NCI-H2029 (cell line): ENCODE measurements around the gene PARVG.

Experiments used
- DNase-seq: peaks from one replicate; lab custom pipeline; 2025; lab: John Stamatoyannopoulos, UW

The PARVG gene

GRCh38 chr22:44242946-44243724, 62.4 kb downstream of the PARVG start:
- no peak for DNase-seq

- DNase-seq = no peak
Observed at GRCh38 chr22:44243761-44244160, 63.0 kb downstream of the PARVG start.

GRCh38 chr22:44244265-44244822, 63.6 kb downstream of the PARVG start:
- DNase-seq = no peak

GRCh38 chr22:44245438-44245837, 64.7 kb downstream of the PARVG start:
- DNase-seq = no peak

- no peak for DNase-seq
Observed at GRCh38 chr22:44245867-44246266, 65.1 kb downstream of the PARVG start.

GRCh38 chr22:44246615-44247326, 66.0 kb downstream of the PARVG start:
- DNase-seq = no peak

GRCh38 chr22:44247346-44247745, 66.6 kb downstream of the PARVG start:
- no peak for DNase-seq

GRCh38 chr22:44247923-44248892, 67.5 kb downstream of the PARVG start:
- DNase-seq = no peak

GRCh38 chr22:44248926-44249325, 68.2 kb downstream of the PARVG start:
- DNase-seq = no peak

- no peak for DNase-seq
Observed at GRCh38 chr22:44249376-44250147, 68.8 kb downstream of the PARVG start.

GRCh38 chr22:44254811-44255210, 74.1 kb downstream of the PARVG start:
- no peak for DNase-seq

GRCh38 chr22:44256085-44256484, 75.4 kb downstream of the PARVG start:
- no peak for DNase-seq

GRCh38 chr22:44256556-44257485, 76.1 kb downstream of the PARVG start:
- no peak for DNase-seq
